Measurements from ENCODE around the gene PCDH8. TPM values are rescaled to one million over a fixed set of nuclear protein-coding genes. Genes with fewer than 3 reads are reported as not detected.

Gene PCDH8
- total and polyA plus RNA-seq, 2 of the 13 experiments (the other 11 are each of a cell fraction or from before 2014, with no cell fraction given), result not detected

DNA sequence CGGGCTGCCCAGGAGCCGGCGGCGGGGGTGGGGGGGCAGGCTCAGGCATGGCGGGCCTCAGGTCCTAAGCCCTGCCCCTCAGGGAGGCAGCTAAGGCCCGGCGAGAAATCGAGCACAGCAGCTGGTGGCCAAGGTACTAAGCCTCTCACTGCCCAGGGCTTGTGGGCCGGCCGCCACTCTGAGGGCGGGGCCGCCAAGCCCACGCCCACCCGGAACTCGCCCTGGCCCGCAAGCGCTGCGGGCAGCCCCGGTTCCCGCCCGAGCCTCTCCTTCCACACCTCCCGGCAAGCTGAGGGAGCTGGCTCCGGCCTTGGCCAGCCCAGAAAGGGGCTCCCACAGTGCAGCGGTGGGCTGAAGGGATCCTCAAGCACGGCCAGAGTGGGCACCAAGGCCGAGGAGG lies 33.1 kb downstream of the PCDH8 start (continued):
- TF ChIP-seq ZNF282 (IDR thresholded peaks at IDR 0.05; ENCODE audit: partially characterized antibody) (no peak), YEATS4 (CRISPR knock-in tag; IDR thresholded peaks at IDR 0.05; ENCODE audit: borderline replicate concordance) (no peak)

DNA sequence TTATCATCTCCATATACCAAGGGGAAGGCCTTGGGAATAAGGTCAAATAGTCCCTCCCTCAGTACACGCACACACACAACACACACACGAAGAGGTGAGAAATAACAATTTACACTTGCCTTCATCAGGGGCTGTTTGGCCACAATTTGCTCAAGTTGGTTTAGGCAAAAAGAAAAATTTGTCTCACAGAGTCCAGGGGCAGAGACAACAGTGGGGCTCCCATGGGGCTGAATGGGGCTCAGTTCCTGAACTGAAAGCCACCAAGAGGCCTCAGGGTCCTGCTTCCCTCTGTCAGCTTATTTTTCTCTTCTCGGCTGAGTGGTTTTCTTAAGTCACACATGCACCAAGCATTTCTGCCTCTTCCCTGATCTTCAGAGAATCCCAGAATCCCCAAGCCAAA lies 35.5 kb downstream of the PCDH8 start:
- Histone ChIP-seq H3K9me3 (ENCODE audit: low read length) (no peaks in the 10 kb centered on the region), H3K79me2 (ENCODE audit: insufficient read depth, low read length) (no peaks in the 10 kb centered on the region), H2AFZ (ENCODE audit: low read length) (no peak overlapping the region), H3K4me2 (ENCODE audit: low read depth, low read length) (no peak overlapping the region), H3K4me3 (replicated peaks in 1 of 3; ENCODE audit: insufficient read depth in 1 of 3, low read depth in 2 of 3, low read length in 3 of 3) (no peak overlapping the region), H4K20me1 (ENCODE audit: insufficient read depth, low read length) (no peaks in the 10 kb centered on the region), H3K4me1 (ENCODE audit: insufficient read depth, low read length) (peaks cover 7% of the 10 kb centered on the region; the same call in 1 of the 2 replicates), H3K9ac (ENCODE audit: insufficient read depth, low read depth, low read length) (no peak overlapping the region), H3K27ac (ENCODE audit: extremely low read length, insufficient read depth, low read length) (no peak overlapping the region), H3K36me3 (replicated peaks in 1 of 2; ENCODE audit: control insufficient read depth in 1 of 2, insufficient read depth in 2 of 2, low read length in 2 of 2) (no peaks in the 10 kb centered on the region), H3K27me3 (ENCODE audit: control insufficient read depth in 1 of 2, insufficient read depth in 2 of 2, low read length in 2 of 2) (0 out of 5 replicates have a peak, but pooled peaks cover 0 to 4% of the 10 kb centered on the region in 2 experiments)
- no TSS peak for BruUV-seq (replicated peaks)
- POLR2A ChIA-PET, result no interaction called here
- ATAC-seq, result no peak
- no peak for DNase-seq (ENCODE audit: low spot score)
- CTCF ChIA-PET (ENCODE audit: low intra/inter-chr PET ratio, low total read pairs), result no interaction called here
- TF ChIP-seq, protein P1, sequence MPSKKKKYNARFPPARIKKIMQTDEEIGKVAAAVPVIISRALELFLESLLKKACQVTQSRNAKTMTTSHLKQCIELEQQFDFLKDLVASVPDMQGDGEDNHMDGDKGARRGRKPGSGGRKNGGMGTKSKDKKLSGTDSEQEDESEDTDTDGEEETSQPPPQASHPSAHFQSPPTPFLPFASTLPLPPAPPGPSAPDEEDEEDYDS (CRISPR knock-in tag; IDR thresholded peaks at IDR 0.05), result no peak
- TF ChIP-seq ZNF572 (CRISPR knock-in tag; IDR thresholded peaks at IDR 0.05), result no peak
- no peak for FAIRE-seq
- in situ Hi-C loops (cut with HindIII; ENCODE audit: extremely low pct_ligation_motif_present, low pct_unique_long_range_greater_than_20kb) (no loop called here), intact Hi-C loops (cut with micrococcal nuclease; ENCODE audit: unreplicated experiment) (no loop called here)
- WGBS (ENCODE audit: low lambda C conversion rate), result 23% methylated on average over 3 of the region's 3 CpGs

DNA sequence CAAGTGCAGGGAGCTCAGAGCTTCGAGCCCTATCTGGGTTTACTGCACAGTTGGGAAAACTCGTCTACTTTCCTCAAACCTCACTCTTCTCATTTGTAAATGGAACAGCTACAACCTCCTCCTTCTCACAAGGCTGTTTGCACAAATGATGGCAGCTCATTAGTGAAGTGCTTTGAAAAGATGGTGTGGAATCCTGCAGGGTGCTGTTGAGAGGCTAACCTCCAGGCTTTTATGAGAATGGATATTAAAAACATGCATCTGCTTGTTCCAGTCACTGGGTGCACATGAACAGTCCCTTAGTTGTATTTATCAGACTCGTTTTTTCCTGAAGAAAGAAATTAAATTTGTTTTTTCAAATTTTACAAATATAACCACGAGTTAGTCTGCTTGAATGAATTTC lies 36.6 kb downstream of the PCDH8 start:
- Histone ChIP-seq H4K20me1 (ENCODE audit: insufficient read depth, low read length) (no peaks in the 10 kb centered on the region), H3K4me2 (ENCODE audit: low read depth, low read length) (no peak overlapping the region), H2AFZ (ENCODE audit: low read length) (no peak overlapping the region), H3K36me3 (replicated peaks in 1 of 2; ENCODE audit: control insufficient read depth in 1 of 2, insufficient read depth in 2 of 2, low read length in 2 of 2) (no peaks in the 10 kb centered on the region), H3K27me3 (ENCODE audit: control insufficient read depth in 1 of 2, insufficient read depth in 2 of 2, low read length in 2 of 2) (0 out of 5 replicates have a peak, but pooled peaks cover 0 to 4% of the 10 kb centered on the region in 2 experiments), H3K79me2 (ENCODE audit: insufficient read depth, low read length) (no peaks in the 10 kb centered on the region), H3K9ac (ENCODE audit: insufficient read depth, low read depth, low read length) (no peak overlapping the region), H3K4me1 (ENCODE audit: insufficient read depth, low read length) (peaks cover 7% of the 10 kb centered on the region; the same call in 1 of the 2 replicates), H3K27ac (ENCODE audit: extremely low read length, insufficient read depth, low read length) (no peak overlapping the region), H3K4me3 (replicated peaks in 1 of 3; ENCODE audit: insufficient read depth in 1 of 3, low read depth in 2 of 3, low read length in 3 of 3) (no peak overlapping the region), H3K9me3 (ENCODE audit: low read length) (no peaks in the 10 kb centered on the region)
- 1% methylated on average over 4 of the region's 4 CpGs for WGBS (ENCODE audit: low lambda C conversion rate)
- in situ Hi-C loops (cut with HindIII; ENCODE audit: extremely low pct_ligation_motif_present, low pct_unique_long_range_greater_than_20kb), result no loop called here
- intact Hi-C loops (cut with micrococcal nuclease; ENCODE audit: unreplicated experiment), result no loop called here
- POLR2A ChIA-PET, result no interaction called here
- DNase-seq (ENCODE audit: low spot score), result no peak
- CTCF ChIA-PET (ENCODE audit: low intra/inter-chr PET ratio, low total read pairs), result no interaction called here
- ATAC-seq, result no peak
- FAIRE-seq, result no peak
- TF ChIP-seq, protein P2, sequence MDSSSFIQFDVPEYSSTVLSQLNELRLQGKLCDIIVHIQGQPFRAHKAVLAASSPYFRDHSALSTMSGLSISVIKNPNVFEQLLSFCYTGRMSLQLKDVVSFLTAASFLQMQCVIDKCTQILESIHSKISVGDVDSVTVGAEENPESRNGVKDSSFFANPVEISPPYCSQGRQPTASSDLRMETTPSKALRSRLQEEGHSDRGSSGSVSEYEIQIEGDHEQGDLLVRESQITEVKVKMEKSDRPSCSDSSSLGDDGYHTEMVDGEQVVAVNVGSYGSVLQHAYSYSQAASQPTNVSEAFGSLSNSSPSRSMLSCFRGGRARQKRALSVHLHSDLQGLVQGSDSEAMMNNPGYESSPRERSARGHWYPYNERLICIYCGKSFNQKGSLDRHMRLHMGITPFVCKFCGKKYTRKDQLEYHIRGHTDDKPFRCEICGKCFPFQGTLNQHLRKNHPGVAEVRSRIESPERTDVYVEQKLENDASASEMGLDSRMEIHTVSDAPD (CRISPR knock-in tag; IDR thresholded peaks at IDR 0.05), result no peak
- TF ChIP-seq, protein P3, sequence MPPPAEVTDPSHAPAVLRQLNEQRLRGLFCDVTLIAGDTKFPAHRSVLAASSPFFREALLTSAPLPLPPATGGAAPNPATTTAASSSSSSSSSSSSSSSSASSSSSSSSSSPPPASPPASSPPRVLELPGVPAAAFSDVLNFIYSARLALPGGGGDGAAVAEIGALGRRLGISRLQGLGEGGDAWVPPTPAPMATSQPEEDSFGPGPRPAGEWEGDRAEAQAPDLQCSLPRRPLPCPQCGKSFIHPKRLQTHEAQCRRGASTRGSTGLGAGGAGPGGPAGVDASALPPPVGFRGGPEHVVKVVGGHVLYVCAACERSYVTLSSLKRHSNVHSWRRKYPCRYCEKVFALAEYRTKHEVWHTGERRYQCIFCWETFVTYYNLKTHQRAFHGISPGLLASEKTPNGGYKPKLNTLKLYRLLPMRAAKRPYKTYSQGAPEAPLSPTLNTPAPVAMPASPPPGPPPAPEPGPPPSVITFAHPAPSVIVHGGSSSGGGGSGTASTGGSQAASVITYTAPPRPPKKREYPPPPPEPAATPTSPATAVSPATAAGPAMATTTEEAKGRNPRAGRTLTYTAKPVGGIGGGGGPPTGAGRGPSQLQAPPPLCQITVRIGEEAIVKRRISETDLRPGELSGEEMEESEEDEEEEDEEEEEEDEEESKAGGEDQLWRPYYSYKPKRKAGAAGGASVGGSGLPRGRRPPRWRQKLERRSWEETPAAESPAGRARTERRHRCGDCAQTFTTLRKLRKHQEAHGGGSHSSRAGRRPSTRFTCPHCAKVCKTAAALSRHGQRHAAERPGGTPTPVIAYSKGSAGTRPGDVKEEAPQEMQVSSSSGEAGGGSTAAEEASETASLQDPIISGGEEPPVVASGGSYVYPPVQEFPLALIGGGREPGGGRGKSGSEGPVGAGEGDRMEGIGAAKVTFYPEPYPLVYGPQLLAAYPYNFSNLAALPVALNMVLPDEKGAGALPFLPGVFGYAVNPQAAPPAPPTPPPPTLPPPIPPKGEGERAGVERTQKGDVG (CRISPR knock-in tag; IDR thresholded peaks at IDR 0.05; ENCODE audit: borderline replicate concordance), result no peak
- TF ChIP-seq ZNF317 (CRISPR knock-in tag; IDR thresholded peaks at IDR 0.05) (no peak), SIX1 (CRISPR knock-in tag; IDR thresholded peaks at IDR 0.05; ENCODE audit: borderline replicate concordance) (no peak), NR2F6 (IDR thresholded peaks at IDR 0.05) (no peak), NR2F6 (CRISPR knock-in tag; IDR thresholded peaks at IDR 0.05) (no peak), ZNF460 (CRISPR knock-in tag; IDR thresholded peaks at IDR 0.05; ENCODE audit: borderline replicate concordance) (no peak), ATF1 (CRISPR knock-in tag; IDR thresholded peaks at IDR 0.05) (no peak), ZNF790 (CRISPR knock-in tag; IDR thresholded peaks at IDR 0.05; ENCODE audit: borderline replicate concordance) (no peak), FOXK2 (IDR thresholded peaks at IDR 0.05) (no peak), MED1 (CRISPR knock-in tag; IDR thresholded peaks at IDR 0.05) (no peak)
- BruUV-seq (replicated peaks), result no TSS peak
